Measurements from ENCODE around the gene RGS6. TPM values are rescaled to one million over a fixed set of nuclear protein-coding genes. Genes with fewer than 3 reads are reported as not detected.

The RGS6 gene
- total RNA-seq, 1 experiment from 2014 or later: not detected

DNA sequence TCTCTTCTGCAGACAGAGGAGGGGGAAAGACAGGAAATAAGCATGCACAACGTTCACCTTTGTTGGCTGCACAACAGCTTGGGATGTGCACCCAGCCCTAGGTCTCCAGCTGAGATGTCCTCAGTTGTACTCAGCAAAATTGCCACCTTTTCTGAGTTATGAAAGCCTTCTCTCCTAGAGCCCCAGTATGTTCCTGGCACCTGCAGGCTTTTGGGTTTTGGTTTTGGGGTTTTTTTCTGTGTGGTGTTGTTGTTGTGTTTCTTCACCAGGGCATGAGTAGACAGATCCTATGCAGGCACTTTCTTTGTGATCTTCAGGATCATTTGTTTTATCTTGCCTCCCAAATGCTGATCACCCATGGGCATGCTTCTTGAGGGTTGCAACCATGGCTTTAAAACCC, 498.2 kb downstream of the RGS6 start:
- no peaks in the 10 kb centered on the region for H3K36me3 Mint-ChIP-seq (ENCODE audit: insufficient read depth, unreplicated experiment)
- DNase-seq: no peak
- H3K9me3 Mint-ChIP-seq (ENCODE audit: low read depth, unreplicated experiment): peaks cover 7% of the 10 kb centered on the region
- no TSS peak for BruUV-seq (replicated peaks)
- H3K27me3 Mint-ChIP-seq (ENCODE audit: unreplicated experiment): peaks cover 66% of the 10 kb centered on the region
- CTCF ChIA-PET: no interaction called here
- intact Hi-C loops (cut with micrococcal nuclease; ENCODE audit: unreplicated experiment): no loop called here
- TF ChIP-seq, protein P1, sequence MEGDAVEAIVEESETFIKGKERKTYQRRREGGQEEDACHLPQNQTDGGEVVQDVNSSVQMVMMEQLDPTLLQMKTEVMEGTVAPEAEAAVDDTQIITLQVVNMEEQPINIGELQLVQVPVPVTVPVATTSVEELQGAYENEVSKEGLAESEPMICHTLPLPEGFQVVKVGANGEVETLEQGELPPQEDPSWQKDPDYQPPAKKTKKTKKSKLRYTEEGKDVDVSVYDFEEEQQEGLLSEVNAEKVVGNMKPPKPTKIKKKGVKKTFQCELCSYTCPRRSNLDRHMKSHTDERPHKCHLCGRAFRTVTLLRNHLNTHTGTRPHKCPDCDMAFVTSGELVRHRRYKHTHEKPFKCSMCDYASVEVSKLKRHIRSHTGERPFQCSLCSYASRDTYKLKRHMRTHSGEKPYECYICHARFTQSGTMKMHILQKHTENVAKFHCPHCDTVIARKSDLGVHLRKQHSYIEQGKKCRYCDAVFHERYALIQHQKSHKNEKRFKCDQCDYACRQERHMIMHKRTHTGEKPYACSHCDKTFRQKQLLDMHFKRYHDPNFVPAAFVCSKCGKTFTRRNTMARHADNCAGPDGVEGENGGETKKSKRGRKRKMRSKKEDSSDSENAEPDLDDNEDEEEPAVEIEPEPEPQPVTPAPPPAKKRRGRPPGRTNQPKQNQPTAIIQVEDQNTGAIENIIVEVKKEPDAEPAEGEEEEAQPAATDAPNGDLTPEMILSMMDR (IDR thresholded peaks at IDR 0.05; ENCODE audit: unreplicated experiment): no peak
- no peak overlapping the region for H3K4me3 Mint-ChIP-seq (ENCODE audit: low read depth, unreplicated experiment)
- no peaks in the 10 kb centered on the region for H3K4me1 Mint-ChIP-seq (ENCODE audit: low read depth, unreplicated experiment)
- H3K27ac Mint-ChIP-seq (ENCODE audit: unreplicated experiment): no peak overlapping the region

DNA sequence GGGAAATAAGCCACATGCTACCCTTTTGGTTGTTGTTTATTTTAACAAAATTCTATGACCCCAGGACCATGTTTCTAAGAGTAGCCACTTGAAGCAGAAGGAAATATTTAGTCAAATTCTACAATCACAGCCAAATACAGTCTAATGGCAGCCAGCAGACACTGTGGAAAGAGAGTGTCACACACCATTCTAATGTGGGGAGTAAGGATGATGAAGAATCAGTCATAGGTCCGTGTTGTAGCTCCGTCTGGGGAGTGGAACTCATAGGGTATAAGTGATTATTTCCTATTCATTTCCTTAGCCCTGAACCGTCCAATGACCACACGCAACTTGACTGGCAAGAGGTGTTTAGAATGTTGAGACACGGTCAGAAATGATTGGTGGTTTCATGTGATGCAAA, 500.5 kb downstream of the RGS6 start:
- DNase-seq: no peak
- Mint-ChIP-seq H3K36me3 (ENCODE audit: insufficient read depth, unreplicated experiment) (no peaks in the 10 kb centered on the region), H3K27ac (ENCODE audit: unreplicated experiment) (no peak overlapping the region), H3K4me3 (ENCODE audit: low read depth, unreplicated experiment) (no peak overlapping the region), H3K9me3 (ENCODE audit: low read depth, unreplicated experiment) (peaks cover 4% of the 10 kb centered on the region), H3K4me1 (ENCODE audit: low read depth, unreplicated experiment) (no peaks in the 10 kb centered on the region), H3K27me3 (ENCODE audit: unreplicated experiment) (peaks cover 63% of the 10 kb centered on the region)
- intact Hi-C loops (cut with micrococcal nuclease; ENCODE audit: unreplicated experiment): no loop called here
- TF ChIP-seq, protein P1 (IDR thresholded peaks at IDR 0.05; ENCODE audit: unreplicated experiment): no peak
- no TSS peak for BruUV-seq (replicated peaks)
- CTCF ChIA-PET: no interaction called here

DNA sequence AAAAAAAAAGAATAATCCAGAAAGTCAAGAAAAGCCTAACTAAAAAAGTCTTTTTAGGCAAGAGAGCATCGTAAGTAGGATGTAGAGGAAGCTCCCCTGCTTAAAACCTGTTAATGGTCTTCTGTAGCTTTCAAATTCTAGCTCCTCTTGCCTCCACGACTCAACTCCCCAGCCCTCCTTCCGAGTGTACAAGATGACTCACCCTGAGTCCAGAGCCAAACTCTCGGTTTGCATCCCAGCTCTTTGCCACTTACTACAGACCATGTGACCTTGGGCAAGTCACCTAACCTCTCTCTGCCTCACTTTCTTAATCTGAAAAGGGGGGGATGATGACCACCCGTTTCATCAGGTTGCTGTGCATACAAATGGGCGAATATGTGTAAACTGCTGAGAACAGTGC, 501.3 kb downstream of the RGS6 start:
- TF ChIP-seq, protein P1 (IDR thresholded peaks at IDR 0.05; ENCODE audit: unreplicated experiment): no peak
- Mint-ChIP-seq H3K27ac (ENCODE audit: unreplicated experiment) (no peak overlapping the region), H3K4me1 (ENCODE audit: low read depth, unreplicated experiment) (no peaks in the 10 kb centered on the region), H3K27me3 (ENCODE audit: unreplicated experiment) (peaks cover 63% of the 10 kb centered on the region), H3K36me3 (ENCODE audit: insufficient read depth, unreplicated experiment) (no peaks in the 10 kb centered on the region), H3K9me3 (ENCODE audit: low read depth, unreplicated experiment) (no peaks in the 10 kb centered on the region), H3K4me3 (ENCODE audit: low read depth, unreplicated experiment) (no peak overlapping the region)
- DNase-seq: no peak
- no TSS peak for BruUV-seq (replicated peaks)
- intact Hi-C loops (cut with micrococcal nuclease; ENCODE audit: unreplicated experiment): no loop called here
- CTCF ChIA-PET: interaction anchor here (0.8 kb wide), 1 partner anchor 10 kb away, joined by 3 read pairs; no protein-coding TSS in a partner anchor

DNA sequence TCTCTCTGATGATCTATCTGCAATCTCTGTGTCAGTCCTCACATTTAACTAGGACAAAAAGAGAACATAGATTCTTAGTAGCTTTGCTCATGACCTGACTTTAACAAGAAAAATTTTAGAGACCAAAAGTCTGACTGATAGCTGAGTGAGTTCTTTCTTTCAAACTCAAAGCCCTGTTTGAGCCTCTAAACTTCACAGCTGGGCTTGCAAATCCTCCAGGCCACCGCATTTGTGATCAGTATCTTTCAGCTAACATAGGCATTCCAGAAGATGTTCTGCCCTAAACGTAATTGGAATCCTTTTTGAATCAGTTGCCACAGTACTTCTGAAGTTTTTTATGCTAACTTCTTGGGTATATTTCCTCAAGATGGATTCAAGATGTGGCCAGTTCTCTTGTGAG, 502.6 kb downstream of the RGS6 start:
- CTCF ChIA-PET: no interaction called here
- H3K36me3 Mint-ChIP-seq (ENCODE audit: insufficient read depth, unreplicated experiment): no peaks in the 10 kb centered on the region
- BruUV-seq (replicated peaks): no TSS peak
- no peaks in the 10 kb centered on the region for H3K9me3 Mint-ChIP-seq (ENCODE audit: low read depth, unreplicated experiment)
- TF ChIP-seq, protein P1 (IDR thresholded peaks at IDR 0.05; ENCODE audit: unreplicated experiment): no peak
- no peak overlapping the region for H3K27ac Mint-ChIP-seq (ENCODE audit: unreplicated experiment)
- peaks cover 63% of the 10 kb centered on the region for H3K27me3 Mint-ChIP-seq (ENCODE audit: unreplicated experiment)
- H3K4me3 Mint-ChIP-seq (ENCODE audit: low read depth, unreplicated experiment): no peak overlapping the region
- DNase-seq: no peak
- no peaks in the 10 kb centered on the region for H3K4me1 Mint-ChIP-seq (ENCODE audit: low read depth, unreplicated experiment)
- intact Hi-C loops (cut with micrococcal nuclease; ENCODE audit: unreplicated experiment): no loop called here
